HG03097 (cell line): Measurements from ENCODE around the gene FAM181B.

Source experiments
- ATAC-seq: cut with Tn5 transposase; IDR thresholded peaks from one replicate; pipeline ENCODE4 v1.9.1; 2021; ENCODE audit not compliant: unreplicated experiment, low FRiP score

The FAM181B gene, protein sequence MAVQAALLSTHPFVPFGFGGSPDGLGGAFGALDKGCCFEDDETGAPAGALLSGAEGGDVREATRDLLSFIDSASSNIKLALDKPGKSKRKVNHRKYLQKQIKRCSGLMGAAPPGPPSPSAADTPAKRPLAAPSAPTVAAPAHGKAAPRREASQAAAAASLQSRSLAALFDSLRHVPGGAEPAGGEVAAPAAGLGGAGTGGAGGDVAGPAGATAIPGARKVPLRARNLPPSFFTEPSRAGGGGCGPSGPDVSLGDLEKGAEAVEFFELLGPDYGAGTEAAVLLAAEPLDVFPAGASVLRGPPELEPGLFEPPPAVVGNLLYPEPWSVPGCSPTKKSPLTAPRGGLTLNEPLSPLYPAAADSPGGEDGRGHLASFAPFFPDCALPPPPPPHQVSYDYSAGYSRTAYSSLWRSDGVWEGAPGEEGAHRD

DNA sequence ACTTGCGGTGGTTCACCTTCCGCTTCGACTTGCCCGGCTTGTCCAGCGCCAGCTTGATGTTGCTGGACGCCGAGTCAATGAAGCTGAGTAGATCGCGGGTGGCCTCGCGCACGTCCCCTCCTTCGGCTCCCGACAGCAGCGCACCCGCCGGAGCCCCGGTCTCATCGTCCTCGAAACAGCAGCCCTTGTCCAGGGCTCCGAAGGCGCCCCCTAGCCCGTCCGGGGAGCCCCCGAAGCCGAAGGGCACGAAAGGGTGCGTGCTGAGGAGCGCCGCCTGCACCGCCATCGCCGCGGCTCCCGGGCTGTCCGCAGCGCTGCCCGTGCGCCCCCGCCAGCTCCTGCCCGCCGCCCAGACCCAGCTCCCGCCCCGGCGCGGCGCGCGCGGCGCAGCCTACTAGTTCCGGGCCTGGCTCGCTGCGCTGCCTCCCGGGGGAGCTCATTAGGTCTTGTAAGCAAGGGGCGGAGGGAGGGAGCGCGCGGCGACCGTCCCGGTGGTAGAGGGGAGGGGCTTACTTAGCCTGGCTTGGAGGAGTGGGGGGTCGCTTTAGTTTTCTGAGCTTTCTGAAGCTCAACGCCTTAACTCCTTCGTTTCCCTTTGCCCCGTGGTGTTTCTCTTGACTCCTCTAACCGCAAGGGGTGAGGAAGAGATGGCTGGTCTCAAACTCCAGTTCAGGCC, at the start of gene FAM181B:
Gene FAM181B (minus strand): TSS at position 421 of the 676 bp plus-strand sequence. CDS start 135 bp downstream, at position 286.
- ATAC-seq, result no peak

DNA sequence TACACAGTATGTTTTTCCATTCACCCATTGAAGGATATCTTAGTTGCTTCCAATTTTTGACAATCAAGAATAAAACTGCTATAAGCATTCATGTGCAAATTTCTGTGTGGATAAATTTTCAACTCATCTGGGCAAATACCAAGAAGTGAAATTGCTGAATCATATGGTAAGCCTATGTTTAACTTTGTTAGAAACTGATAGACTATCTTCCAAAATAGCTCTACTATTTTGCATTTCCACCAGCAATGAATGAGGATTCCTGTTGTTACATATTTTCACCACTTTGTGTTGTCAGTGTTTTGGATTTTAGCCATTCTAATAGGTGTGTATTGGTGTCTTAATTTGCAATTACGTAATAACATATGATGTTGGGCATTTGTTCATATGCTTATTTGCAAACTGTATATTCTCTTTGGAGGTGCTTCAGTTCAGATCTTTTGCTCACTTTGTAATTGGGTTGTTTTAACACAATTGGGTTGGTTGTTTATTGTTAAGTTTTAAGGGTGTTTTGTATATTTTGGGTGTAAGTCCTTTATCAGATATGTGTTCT, 49.2 kb upstream of the FAM181B start:
- ATAC-seq, result no peak

DNA sequence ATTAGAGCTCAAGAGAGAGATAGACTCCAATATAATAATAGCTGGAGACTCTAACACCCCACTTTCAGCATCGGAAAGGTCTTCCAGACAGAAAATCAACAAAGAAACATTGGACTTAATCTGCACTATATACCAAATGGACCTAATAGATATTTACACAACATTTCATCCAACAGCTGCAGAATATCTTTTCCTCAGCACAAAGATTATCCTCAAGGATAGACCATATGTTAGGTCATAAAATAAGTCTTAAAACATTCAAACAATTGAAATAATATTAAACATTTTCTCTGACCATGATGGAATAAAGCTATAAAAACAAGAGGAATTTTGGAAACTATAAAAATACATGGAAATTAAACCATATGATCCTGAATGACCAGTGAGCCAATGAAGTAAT, 45.1 kb upstream of the FAM181B start:
- no peak for ATAC-seq

DNA sequence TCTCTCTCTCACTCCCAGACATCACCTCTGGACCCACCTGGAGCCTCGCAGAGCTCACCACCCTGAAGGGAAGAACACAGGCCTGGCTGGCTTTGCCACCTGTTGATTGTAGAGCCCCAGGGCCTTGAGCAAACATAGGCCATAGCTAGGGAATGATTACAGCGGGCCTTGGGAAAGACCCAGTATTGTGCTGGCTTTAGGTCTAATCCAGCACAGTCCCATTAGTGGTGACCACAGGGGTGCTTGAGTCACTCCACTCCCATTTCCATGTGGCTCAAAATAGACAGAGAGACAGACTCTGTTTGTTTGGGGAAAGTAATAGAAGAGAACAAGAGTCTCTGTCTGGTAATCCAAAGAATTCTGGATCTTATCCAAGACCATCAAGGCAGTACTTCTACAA, 42.7 kb upstream of the FAM181B start:
- no peak for ATAC-seq

DNA sequence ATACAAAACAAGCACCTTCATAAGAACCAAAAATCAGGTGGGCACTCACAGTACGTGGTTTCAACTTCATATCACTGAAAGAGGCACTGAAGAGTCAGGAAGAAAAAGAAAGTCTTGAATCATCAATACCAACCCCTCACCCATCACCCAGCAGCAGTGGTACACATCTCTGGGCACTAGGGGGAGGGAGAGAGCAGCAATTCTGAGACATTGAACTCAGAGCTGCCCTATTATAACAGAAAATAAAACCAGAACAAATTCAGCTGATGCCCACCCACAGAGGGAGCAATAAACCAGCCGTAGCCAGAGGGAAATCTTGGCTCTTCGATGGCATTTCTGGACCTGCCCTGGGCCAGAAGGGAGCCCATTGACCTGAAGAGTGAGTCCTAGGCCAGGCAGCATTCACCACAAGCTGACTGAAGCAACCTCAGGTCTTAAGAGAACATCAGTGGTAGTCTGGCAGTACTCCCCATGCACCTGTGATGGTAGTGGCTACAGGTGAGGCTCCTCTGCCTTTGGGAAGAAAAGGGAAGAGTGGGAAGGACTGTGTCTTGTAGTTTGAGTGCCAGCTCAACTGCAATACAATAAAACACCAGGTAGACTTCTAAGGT, 42.2 kb upstream of the FAM181B start:
- peak; percentile 93 for ATAC-seq

DNA sequence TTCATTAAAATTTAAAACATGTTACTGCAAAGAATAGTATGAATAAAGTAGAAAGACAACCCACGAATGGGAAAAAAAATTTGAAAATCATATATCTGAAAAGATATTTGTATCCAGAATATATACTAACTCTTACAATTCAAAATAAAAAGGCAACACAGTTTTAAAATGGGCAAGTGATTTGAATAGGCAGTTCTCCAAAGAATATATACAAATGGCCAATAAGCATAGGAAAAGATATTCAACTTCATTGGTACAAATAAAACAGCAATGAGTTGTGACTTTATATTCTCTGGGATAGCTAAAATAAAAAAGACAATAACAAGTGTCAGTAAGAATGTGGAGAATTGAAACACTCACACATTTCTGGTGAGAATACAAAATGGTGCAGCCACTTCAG, 41.6 kb upstream of the FAM181B start:
- ATAC-seq, result no peak

DNA sequence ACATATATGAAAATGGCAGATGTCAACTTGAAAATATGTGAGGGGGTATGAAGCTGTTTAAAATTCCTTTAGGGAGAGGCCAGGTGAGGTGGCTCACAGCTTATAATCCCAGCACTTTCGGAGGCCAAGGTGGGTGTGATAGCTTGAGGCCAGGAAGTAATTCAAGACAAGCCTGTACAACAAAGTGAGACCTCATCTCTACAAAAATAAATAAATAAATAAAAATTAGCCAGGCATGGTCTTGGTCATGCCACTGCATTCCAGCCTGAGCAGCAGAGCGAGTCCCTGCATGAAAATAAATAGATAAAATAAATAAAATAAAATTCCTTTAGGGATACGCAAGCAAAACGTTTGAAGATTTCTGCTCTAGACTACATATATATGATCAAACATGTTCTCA, 38.1 kb upstream of the FAM181B start:
- no peak for ATAC-seq

DNA sequence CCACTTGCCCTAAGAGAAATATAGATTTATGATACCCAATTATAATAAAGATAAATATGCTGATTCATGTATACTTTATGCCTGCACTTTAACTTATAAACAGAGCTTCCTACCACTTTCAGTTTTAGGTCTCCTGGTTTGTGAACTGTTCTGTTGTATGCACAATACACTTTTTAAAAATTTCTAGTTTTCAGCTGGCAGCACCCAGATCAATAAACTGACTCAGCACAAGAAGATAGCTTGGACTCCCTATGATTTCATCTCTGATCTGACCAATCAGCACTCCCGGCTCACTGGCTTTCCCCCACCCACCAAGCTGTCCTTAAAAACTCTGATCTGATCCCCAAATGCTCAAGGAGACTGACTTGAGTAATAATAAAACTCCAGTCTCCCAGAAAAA, 33.5 kb upstream of the FAM181B start:
- ATAC-seq, result no peak

DNA sequence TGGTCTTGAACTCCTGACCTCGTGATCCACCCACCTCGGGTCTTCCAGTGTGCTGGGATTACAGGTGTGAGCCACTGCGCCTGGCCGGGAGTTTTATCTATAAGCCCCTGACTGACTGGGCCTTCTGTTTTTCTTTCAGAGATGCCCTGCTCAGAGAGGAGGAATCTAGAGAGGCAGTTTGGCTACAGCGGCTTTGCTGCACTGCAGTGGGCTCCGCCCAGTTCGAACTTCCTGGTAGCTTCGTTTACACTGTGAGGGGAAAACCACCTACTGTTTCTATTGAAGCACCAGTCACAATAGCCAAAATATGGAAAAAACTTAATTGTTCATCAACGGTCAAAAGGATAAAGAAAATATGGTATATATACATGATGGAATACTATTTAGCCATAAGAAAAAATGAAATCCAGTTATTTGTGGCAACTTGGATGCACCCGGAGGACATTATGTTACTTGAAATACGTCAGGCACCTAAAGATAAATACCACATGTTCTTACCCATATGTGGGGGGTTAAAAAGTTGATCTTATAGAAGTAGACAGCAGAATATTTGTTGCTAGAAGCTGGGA, 31.9 kb upstream of the FAM181B start:
- ATAC-seq, result no peak

DNA sequence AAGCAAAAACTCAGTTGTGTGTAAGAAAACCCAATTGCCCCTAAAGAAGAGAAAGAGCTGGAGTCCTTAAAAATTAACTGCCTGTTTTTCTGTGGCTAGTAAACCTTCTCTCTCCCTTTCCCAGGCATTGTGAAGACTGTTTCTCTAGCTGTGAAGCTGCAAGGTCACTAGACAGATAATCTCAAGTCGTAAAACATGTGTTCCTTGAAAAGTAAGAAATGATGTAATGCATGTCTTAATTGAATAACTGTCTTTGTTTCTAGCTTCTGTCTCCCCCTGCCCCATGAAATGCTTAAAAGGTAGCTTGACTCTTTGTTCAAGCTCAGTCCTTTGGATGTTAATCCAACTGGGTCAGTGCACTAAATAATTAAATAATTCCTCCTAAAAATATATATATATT, 29.5 kb upstream of the FAM181B start:
- no peak for ATAC-seq

DNA sequence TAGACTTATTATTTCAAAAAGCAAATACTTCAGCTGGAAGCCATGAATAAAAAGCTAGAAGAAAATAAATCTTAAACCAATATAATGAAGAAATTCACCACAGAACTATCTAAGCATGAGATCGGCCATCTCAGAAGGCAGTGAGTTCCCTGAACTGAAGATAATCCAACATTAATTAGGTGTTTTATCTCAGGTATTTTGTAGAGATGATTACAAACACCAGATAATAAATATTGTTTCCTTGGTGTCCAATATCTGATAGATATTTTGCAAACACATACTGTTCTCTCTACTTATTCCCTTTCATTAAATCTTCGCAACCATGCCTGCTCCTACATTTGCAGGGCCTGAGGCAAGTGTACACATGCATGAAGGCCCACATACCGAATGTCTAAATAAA, 26.0 kb upstream of the FAM181B start:
- no peak for ATAC-seq

DNA sequence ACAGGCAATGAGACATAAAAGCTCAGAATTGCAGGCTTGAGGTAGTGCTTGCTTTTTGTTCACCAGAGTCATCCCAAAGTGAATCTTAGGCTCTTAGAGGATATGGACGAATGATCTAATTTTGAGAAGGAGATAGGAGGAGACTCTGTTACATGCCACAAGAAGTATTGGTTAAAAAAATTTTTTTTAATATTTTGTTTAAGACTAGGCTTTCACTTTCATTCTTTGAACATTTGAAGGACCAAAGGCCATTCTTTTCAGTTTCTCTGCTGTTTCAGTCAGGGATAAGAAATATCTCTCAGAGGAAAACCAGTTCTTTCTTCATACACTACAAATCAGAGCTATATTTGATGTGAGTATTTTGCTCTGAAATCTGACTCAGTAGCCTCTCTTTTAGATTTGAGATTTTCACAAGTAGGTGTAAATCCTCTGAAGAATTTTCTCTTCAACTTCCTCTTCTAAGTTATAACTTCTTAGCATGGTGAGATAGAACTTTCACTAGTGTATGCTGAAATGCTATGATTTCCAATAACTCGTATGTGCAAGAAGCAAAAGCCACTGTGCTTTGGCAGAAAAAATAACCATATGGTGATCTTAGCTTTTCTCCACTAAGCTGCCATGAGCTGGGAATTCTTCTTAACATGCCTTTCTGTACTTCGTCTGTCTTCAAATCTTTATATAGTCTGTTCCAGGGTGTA, 24.1 kb upstream of the FAM181B start:
- ATAC-seq, result no peak

DNA sequence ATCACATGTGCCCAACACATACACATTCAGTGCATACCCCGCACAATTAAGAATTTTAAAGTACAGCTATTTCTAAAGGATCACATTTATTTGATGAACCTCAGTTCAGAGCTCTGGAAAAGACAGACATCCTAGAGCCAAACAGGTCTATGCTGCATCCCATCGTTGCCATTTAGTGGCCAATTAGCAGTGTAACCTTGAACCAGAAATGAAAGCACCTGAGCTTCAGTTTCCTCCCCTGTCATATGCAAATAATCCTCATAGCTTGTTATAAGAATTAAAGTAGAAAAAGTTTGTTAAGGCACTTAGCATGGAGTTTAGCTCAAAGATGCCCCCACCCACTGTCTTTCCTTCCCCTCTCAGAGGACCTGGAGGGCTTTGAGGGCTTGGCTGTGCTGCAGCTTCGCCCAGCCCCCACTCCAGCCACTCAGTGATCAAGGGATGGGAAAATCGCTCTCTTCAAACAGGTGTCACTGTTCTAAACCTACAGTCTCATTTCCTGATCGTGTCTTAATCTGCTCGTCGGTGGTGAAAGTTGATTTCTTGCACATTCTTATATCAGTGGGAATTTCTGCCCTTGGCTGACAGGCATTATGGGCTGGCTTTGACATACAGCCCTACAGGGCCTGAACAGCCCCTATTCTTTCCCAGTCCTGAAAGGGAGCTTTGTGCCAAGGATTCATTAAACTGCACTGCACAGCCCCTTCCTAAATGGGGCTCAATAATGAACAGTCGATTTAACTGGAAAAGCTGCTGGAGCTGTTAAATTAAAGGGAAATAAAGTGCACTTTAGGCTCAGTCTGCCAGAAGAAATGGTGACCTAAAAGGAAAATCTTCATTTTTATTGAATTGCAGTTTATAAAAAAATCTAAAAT, 23.3 kb upstream of the FAM181B start:
- ATAC-seq, result no peak

DNA sequence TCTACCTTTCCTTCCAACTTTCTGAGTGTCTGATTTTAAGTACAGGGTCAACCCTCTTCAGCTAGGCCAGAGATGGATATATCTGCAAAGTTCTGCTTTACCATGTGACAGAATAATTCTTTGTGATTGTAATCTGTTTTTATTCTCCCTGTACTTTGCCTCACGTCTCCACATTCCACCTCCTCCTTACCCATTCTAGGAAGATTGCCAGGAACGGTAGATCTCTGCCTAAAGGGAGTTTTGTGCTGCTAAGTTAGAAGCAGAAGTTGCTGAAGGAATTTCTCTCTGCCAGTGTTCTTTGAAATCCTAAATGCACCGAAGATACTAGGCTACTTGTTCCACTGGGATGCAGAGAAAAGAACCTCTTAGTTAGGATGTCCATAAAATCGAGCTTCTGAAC, 20.7 kb upstream of the FAM181B start:
- ATAC-seq, result no peak

DNA sequence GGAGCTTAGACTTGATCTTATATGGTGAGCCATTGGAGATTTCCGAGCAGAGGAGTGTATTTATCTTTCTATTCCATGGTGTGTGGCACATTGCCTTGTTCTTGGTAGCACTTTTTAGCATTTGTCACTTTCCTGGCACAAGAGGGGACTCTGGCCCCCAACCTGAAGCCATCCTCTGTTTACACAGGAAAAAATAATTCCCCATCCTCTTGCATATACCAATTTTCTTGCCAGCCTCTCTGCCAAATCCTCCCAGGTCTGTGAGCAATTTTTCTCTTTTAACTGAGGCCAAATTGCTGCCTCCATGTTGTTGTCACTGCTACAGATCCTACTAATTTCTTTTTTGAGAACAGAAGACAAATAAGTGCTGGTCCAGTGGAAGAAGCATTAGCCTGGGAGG, 20.3 kb upstream of the FAM181B start:
- ATAC-seq, result no peak

DNA sequence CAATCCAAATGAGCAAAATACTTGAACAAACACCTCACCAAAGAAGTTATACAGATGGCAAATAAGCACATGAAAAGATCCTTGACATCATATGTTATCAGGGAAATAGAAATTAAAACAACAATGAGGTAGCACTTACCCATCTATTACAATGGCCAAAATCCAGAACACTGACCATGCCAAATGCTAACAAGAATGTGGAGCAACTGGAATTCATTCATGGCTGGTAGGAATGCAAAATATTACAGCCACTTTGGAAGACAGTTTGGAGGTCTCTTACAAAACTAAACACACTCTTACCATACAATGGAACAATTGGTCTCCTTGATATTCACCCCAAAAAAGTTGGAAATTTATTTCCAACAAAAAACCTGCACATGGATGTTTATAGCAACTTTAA, 19.1 kb upstream of the FAM181B start:
- ATAC-seq, result no peak

DNA sequence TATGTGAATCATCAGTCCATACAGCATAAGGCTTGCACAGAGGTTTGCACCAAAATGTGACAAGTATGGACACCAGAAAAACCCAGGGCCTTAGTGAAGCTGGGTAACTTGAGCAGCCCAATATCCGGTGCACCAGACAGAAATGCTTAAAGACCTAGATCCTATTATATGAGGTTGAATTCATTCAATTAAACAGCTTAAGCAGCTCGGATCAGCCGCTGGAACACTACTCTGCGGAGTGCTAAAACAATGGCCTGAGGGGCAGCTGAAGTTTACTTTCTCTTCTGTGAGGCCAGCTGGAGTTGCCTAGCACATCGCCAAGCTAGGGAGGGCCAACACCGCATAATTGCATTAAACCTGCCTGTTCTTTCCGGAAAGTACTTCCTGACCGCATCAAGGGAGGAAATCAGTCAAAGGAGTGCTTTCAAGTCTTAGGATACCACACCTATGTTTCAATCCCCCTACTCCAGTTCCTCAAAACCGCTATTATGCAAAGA, 17.0 kb upstream of the FAM181B start:
- peak; percentile 80 for ATAC-seq

DNA sequence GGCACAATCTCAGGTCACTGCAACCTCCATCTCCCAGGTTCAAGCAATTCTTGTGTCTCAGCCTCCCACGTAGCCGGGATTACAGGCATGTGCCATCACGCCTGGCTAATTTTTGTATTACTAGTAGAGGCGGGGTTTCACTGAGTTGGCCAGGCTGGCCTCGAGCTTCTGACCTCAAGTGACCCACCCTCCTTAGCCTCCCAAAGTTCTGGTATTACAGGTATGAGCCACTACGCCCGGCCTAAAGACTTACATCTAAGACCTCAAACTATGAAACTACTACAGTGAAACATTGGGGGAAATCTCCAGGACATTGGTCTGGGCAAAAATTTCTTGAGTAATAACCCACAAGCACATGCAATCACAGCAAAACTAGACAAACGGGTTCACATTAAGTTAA, 13.8 kb upstream of the FAM181B start:
- ATAC-seq, result no peak

DNA sequence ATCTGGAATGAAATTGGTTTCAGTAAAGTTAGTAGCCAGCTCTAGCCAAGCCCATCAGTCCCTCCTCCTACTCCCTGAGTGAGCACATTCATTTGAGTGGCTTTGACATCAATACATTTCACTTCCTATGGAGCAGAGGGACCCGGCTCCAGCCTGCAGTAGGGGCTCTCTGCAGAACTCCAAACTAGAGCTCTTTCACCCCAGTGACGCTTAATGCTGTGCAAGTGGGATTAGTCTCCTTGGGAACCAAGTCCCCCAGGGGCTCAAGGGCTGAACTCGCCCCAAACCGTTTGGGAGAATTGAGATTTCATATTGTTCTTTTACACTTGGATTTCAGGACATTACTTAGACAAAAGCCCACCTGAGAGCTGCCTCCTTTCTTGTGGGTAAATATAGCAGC, 4.4 kb upstream of the FAM181B start:
- ATAC-seq, result no peak
